HL-60 (cell line): ENCODE results near the gene DBF4B.

Experiments used
- DNase-seq, 2 experiments: peaks; one replicate each; pipeline ENCODE4 v3.0.0-alpha.2; 2010 to 2020; ENCODE audit warnings: low read depth in 1 of 2, low spot score in 1 of 2
- H3K27ac ChIP-seq: fragments of 250-450 bp; sonication (Bioruptor Pico); replicated peaks from 2 replicates; pipeline ENCODE4 v1.5.1; 2020; ENCODE audit warnings: mild to moderate bottlenecking, moderate library complexity
- H3K27me3 ChIP-seq: fragments of 250-450 bp; sonication (Bioruptor Pico); 2 replicates; pipeline ENCODE4 v1.5.1; 2021; ENCODE audit warnings: mild to moderate bottlenecking, moderate library complexity; ENCODE audit not compliant: insufficient read depth, poor library complexity, severe bottlenecking
- H3K4me3 ChIP-seq: replicated peaks from 2 replicates; pipeline ENCODE4 v1.5.1; 2011; ENCODE audit warnings: mild to moderate bottlenecking, control low read depth, low read length; ENCODE audit not compliant: insufficient read depth
- GABPA ChIP-seq: IDR thresholded peaks from 2 replicates; pipeline ENCODE4 v1.6.1; 2012; ENCODE audit warnings: low read depth
- POLR2AphosphoS5 ChIP-seq: IDR thresholded peaks from 2 replicates; pipeline ENCODE4 v1.6.1; 2012; ENCODE audit warnings: low read depth
- REST ChIP-seq: IDR thresholded peaks from 2 replicates; pipeline ENCODE4 v1.6.1; 2012; ENCODE audit warnings: low read depth; ENCODE audit not compliant: insufficient replicate concordance
- SPI1 ChIP-seq: IDR thresholded peaks from 2 replicates; pipeline ENCODE4 v1.6.1; 2012; ENCODE audit warnings: low read depth, mild to moderate bottlenecking, borderline replicate concordance
- TF ChIP-seq, protein P1 (sequence below): IDR thresholded peaks from one replicate; pipeline ENCODE4 v1.5.1; 2011; ENCODE audit warnings: low read length, control low read depth, inconsistent platforms; ENCODE audit not compliant: insufficient read depth

The DBF4B gene

DNA sequence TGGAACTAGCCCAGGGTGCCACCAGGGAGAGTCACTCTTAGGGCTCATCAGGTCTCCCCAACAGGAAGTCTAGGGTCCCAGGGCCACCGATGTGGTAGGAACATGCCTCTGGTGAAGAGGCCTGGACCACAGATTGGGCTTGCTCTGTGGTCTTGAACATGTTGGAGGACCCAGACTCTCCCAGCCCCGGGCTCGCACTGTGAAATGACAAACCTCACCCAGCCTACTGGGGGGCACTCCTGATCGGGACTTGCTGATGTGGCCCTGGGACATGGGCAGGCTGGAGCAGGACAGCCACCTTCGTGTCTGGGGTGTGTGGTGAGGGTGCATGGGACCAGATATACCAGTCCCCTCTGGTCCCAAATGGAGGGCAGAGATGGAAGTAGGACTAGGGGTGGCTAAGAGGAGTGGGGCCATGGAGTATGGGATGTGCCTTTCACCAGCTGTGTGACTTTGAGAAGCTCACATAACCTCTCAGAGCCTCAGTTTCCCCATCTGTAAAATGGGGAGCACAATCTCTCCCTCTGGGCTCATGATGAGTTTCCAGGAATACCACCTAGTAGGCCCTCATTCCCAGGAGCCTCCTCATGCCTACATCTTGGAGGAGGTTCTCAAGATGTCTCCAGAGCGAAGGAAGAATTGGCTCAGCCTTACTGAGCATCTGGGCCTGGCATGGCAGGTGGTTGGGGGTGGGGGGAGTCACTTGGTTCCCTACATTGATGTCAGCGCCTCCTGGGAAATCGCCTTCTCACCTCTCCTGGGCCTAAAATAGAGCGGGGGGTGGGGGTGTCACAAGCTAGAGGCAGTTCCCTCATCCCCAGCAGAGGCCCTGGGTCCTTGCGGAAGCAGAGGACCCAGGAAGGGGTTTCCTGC, 48.8 kb downstream of the DBF4B start:
- H3K27ac ChIP-seq: no peak overlapping the region
- DNase-seq: no peak
- no peak overlapping the region for H3K4me3 ChIP-seq
- no peak for TF ChIP-seq POLR2AphosphoS5
- no peak for TF ChIP-seq GABPA
- H3K27me3 ChIP-seq: peaks cover 23% of the 10 kb centered on the region

DNA sequence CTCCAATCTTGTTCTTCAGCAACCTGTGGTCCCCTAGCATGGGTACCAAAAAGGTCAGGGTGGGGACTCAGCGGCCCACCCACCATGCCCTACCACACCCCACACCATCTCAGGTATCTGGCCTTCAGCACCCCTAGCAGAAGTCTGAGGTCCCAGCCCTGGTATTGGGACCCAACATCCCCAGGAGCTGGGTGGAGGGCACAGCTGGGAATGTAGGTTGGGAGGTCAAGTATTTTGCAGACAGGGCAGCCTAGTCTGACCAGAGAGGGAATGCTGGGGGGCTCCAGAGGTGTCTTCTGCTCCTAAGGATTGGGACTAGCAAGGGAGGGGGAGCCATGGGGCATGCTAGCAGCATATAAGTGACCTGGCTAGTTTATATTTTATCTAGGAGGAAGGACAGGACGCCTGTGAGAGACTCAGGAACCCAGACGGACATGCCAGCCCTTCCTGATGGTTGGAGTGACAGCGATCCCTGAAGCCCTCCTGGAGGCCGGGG, 49.5 kb downstream of the DBF4B start:
- Histone ChIP-seq H3K4me3 (no peak overlapping the region), H3K27me3 (peaks cover 23% of the 10 kb centered on the region), H3K27ac (no peak overlapping the region)
- DNase-seq: no peak
- TF ChIP-seq GABPA (no peak), SPI1 (no peak), REST (no peak), POLR2AphosphoS5 (no peak)
- TF ChIP-seq, protein P1, sequence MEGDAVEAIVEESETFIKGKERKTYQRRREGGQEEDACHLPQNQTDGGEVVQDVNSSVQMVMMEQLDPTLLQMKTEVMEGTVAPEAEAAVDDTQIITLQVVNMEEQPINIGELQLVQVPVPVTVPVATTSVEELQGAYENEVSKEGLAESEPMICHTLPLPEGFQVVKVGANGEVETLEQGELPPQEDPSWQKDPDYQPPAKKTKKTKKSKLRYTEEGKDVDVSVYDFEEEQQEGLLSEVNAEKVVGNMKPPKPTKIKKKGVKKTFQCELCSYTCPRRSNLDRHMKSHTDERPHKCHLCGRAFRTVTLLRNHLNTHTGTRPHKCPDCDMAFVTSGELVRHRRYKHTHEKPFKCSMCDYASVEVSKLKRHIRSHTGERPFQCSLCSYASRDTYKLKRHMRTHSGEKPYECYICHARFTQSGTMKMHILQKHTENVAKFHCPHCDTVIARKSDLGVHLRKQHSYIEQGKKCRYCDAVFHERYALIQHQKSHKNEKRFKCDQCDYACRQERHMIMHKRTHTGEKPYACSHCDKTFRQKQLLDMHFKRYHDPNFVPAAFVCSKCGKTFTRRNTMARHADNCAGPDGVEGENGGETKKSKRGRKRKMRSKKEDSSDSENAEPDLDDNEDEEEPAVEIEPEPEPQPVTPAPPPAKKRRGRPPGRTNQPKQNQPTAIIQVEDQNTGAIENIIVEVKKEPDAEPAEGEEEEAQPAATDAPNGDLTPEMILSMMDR: no peak

GRCh38 chr17:44758414-44759085, 50.1 kb downstream of the DBF4B start, which contains the start of gene ADAM11:
ADAM11 (plus strand) TSS chr17:44758988; CDS start chr17:44759200, 212 bp downstream.
- DNase-seq: no peak
- H3K4me3 ChIP-seq: peak within 1 kb of the TSS; percentile 34
- no peak within 1 kb of the TSS for H3K27ac ChIP-seq
- H3K27me3 ChIP-seq: peaks cover 23% of the 10 kb centered on the region
- TF ChIP-seq SPI1: no peak
- no peak for TF ChIP-seq POLR2AphosphoS5
- TF ChIP-seq GABPA: no peak
- TF ChIP-seq, protein P1: no peak
- no peak for TF ChIP-seq REST
